Measurements from ENCODE around the gene LY86. TPM values are rescaled to one million over a fixed set of nuclear protein-coding genes. Genes with fewer than 3 reads are reported as not detected.

Gene LY86
- total RNA-seq, 1 experiment from 2014 or later = not detected

DNA sequence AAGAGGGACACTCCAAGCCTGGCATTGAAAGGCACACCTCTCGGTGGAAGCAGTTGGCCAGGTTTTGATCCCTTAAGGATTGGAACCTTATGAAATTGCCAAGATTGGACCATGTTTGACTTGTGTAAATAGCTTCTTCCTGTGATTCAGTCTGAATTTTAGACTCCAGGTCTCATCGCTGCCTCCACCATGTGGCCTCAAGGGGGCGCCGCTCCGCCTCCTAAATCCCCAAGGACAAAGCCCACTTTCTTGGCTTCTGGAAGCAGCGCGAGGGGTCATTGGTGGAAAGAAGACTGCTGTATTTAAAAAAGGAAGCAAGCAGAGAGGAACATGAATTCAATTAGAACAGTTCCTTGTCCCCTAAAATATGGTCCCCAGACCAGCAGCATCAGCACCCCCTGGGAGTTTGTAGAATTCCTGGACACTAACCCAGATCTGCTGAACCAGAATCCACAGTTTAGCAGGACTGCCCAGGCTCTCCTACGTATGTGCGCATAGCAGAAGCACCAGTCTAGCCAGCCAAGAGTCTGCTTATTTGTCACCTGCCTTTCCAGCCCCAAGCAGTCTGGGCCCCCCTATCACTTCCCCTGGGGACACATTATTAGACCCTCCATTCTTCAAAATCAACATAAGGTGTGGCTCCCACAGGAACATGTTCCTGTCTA is 108.5 kb downstream of the LY86 start:
- Histone ChIP-seq H3K18ac (ENCODE audit: insufficient read length, low read depth, low read length) (peak overlapping the region; percentile 9), H3K4me2 (ENCODE audit: insufficient read depth, insufficient read length, low read length) (no peak overlapping the region), H2BK120ac (ENCODE audit: low read depth, low read length, poor library complexity, severe bottlenecking) (no peak overlapping the region), H4K5ac (ENCODE audit: insufficient read length, low read depth, low read length) (no peak overlapping the region), H4K20me1 (ENCODE audit: control insufficient read depth, insufficient read depth, insufficient read length) (no peaks in the 10 kb centered on the region), H2BK15ac (ENCODE audit: low read depth, low read length) (no peak overlapping the region), H3K79me1 (ENCODE audit: insufficient read depth, low read depth, low read length, poor library complexity, severe bottlenecking) (no peaks in the 10 kb centered on the region), H4K91ac (ENCODE audit: insufficient read length, low read depth, low read length) (no peak overlapping the region), H3K9me3 (ENCODE audit: control insufficient read depth, low read depth, low read length) (no peaks in the 10 kb centered on the region), H3K23ac (ENCODE audit: insufficient read length, low read depth, low read length) (no peak overlapping the region), H2BK20ac (ENCODE audit: low read depth, low read length, poor library complexity, severe bottlenecking) (no peak overlapping the region), H3K14ac (ENCODE audit: insufficient read depth, low read length) (no peak overlapping the region), H3K79me2 (ENCODE audit: insufficient read depth, low read length) (no peaks in the 10 kb centered on the region), H3K27me3 (ENCODE audit: insufficient read depth, low read length) (0 out of 2 replicates have a peak, but pooled peaks cover 2% of the 10 kb centered on the region), H3K27ac (ENCODE audit: insufficient read length, low read depth, low read length) (no peak overlapping the region), H4K8ac (replicated peaks; ENCODE audit: insufficient read length, low read depth, low read length) (no peak overlapping the region), H3K56ac (ENCODE audit: insufficient read length, low read depth, low read length) (no peak overlapping the region), H3K23me2 (ENCODE audit: insufficient read length, low read depth, low read length, poor library complexity, severe bottlenecking) (no peaks in the 10 kb centered on the region), H2BK5ac (ENCODE audit: insufficient read length, low read length) (no peak overlapping the region), H2AK5ac (ENCODE audit: insufficient read length, low read length) (no peak overlapping the region), H3K9ac (ENCODE audit: extremely low read depth, insufficient read length, low read length) (no peak overlapping the region), H3K4ac (ENCODE audit: low read depth, low read length) (no peak overlapping the region), H3K4me1 (ENCODE audit: insufficient read depth, low read length) (peaks cover 11% of the 10 kb centered on the region; the same call in 1 of the 2 replicates), H2BK12ac (ENCODE audit: insufficient read length, low read depth, low read length) (no peak overlapping the region), H3T11ph (ENCODE audit: low read length) (no peak overlapping the region), H2AFZ (ENCODE audit: low read length) (no peak overlapping the region)
- Mint-ChIP-seq H3K4me3 (no peak overlapping the region), H3K36me3 (ENCODE audit: insufficient read depth in 1 of 3, low read depth in 3 of 3) (peaks cover 0 to under 1% (median 0%) of the 10 kb centered on the region in 3 experiments; a peak in 2 of 7 replicates), H3K27me3 (ENCODE audit: low read depth) (peaks cover 4% of the 10 kb centered on the region), H3K4me1 (peaks cover 50 to 53% of the 10 kb centered on the region in 2 experiments), H3K27ac (no peak overlapping the region; a peak in 1 of 7 replicates), H3K9me3 (no peaks in the 10 kb centered on the region)
- TF ChIP-seq, protein P1, sequence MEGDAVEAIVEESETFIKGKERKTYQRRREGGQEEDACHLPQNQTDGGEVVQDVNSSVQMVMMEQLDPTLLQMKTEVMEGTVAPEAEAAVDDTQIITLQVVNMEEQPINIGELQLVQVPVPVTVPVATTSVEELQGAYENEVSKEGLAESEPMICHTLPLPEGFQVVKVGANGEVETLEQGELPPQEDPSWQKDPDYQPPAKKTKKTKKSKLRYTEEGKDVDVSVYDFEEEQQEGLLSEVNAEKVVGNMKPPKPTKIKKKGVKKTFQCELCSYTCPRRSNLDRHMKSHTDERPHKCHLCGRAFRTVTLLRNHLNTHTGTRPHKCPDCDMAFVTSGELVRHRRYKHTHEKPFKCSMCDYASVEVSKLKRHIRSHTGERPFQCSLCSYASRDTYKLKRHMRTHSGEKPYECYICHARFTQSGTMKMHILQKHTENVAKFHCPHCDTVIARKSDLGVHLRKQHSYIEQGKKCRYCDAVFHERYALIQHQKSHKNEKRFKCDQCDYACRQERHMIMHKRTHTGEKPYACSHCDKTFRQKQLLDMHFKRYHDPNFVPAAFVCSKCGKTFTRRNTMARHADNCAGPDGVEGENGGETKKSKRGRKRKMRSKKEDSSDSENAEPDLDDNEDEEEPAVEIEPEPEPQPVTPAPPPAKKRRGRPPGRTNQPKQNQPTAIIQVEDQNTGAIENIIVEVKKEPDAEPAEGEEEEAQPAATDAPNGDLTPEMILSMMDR (conservative IDR thresholded peaks at IDR 0.05) = peak; percentile 96
- DNase-seq = peak; percentile 76
- no CpG with 5 or more reads among the region's 9 CpGs for WGBS (ENCODE audit: extremely low coverage, insufficient read length, low lambda C conversion rate)

Measured in H9 (cell line).